GM19397 (cell line): Measurements from ENCODE around the gene CCR9.

Experiments
- ATAC-seq: cut with Tn5 transposase; IDR thresholded peaks from one replicate; pipeline ENCODE4 v1.9.1; 2021; ENCODE audit warnings: mild to moderate bottlenecking, moderate library complexity; ENCODE audit not compliant: unreplicated experiment

CCR9 gene

DNA sequence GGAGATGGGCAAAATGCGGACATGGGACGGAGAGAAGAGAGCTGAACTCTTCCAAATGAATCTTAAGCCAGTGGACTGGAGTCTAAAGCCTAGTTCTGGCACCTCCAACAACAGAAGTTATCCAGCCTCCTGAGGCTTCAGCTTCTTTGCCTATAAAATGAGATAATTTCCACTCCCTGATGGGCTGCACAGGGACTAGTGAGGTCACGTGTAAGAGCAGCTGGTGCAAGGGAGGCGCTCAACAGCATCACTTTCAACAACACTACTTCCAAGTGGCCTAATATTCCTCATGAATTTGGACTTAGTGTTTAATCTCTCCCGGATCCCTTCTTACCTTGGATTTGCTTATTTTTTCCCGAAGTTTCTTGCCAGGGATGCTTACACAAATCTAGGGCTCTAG lies 65.6 kb downstream of the CCR9 start:
- no peak for ATAC-seq

- no peak for ATAC-seq
These were observed 66.1 kb downstream of the CCR9 start for GRCh38 chr3:45952456-45952855.
